Activated CD4-positive, alpha-beta T cell treated with anti-CD3 and anti-CD28 coated beads, Interleukin-2, amount 50 U/mL, for 1 hour (primary cell): ENCODE results near the gene CCNT2.
A peak's percentile ranks its signal among the peaks of the same experiment; 100 is the strongest.
"Not testable (repeated sequence)": the region's sequence is repeated elsewhere in the genome, so short reads cannot be mapped to it uniquely, and the experiment has no call there.

Experiments
- DNase-seq: peaks from one replicate; pipeline ENCODE4 v3.0.0-alpha.2; 2020

Gene CCNT2

GRCh38 chr2:134918526-134919340 lies at the start of gene CCNT2:
Gene CCNT2 (plus strand): TSS chr2:134918822. CDS start chr2:134918855, 33 bp downstream.
- DNase-seq = peak; percentile 99

GRCh38 chr2:134869946-134870736 lies 48.5 kb upstream of the CCNT2 start:
- DNase-seq = no peak

- no peak for DNase-seq
Measured at GRCh38 chr2:134873152-134873551, 45.5 kb upstream of the CCNT2 start.

- no peak for DNase-seq
Measured at GRCh38 chr2:134875309-134875708, 43.3 kb upstream of the CCNT2 start.

GRCh38 chr2:134882773-134883172 lies 35.8 kb upstream of the CCNT2 start:
- no peak for DNase-seq

GRCh38 chr2:134883552-134884293 lies 34.9 kb upstream of the CCNT2 start:
- DNase-seq = no peak

- no peak for DNase-seq
Measured at GRCh38 chr2:134884435-134884834, 34.2 kb upstream of the CCNT2 start.

GRCh38 chr2:134892282-134893035 lies 26.2 kb upstream of the CCNT2 start:
- no peak for DNase-seq

GRCh38 chr2:134897932-134898331 lies 20.7 kb upstream of the CCNT2 start:
- DNase-seq = no peak

- DNase-seq = no peak
Measured at GRCh38 chr2:134899204-134899603, 19.4 kb upstream of the CCNT2 start.

- DNase-seq = no peak
Measured at GRCh38 chr2:134900151-134900550, 18.5 kb upstream of the CCNT2 start.

- not testable (repeated sequence) for DNase-seq
Measured at GRCh38 chr2:134903701-134904100, 14.9 kb upstream of the CCNT2 start.

GRCh38 chr2:134905168-134905567 lies 13.5 kb upstream of the CCNT2 start:
- no peak for DNase-seq

- no peak for DNase-seq
Measured at GRCh38 chr2:134906726-134907125, 11.9 kb upstream of the CCNT2 start.

- DNase-seq = not testable (repeated sequence)
Measured at GRCh38 chr2:134907441-134908116, 11.0 kb upstream of the CCNT2 start.

- DNase-seq = no peak
Measured at GRCh38 chr2:134910763-134911399, 7.7 kb upstream of the CCNT2 start.

- no peak for DNase-seq
Measured at GRCh38 chr2:134911400-134911785, 7.2 kb upstream of the CCNT2 start.

- DNase-seq = no peak
Measured at GRCh38 chr2:134912361-134912760, 6.3 kb upstream of the CCNT2 start.

GRCh38 chr2:134917360-134917865 lies 1.2 kb upstream of the CCNT2 start:
- peak; percentile 3 for DNase-seq

- DNase-seq = peak; percentile 85
Measured at GRCh38 chr2:134917888-134918525, 615 bp upstream of the CCNT2 start.
